Fibroblast of skin of back (primary cell): ENCODE measurements around the gene GPR162.
A peak's percentile ranks its signal among the peaks of the same experiment; 100 is the strongest.
"Not testable (repeated sequence)": the region's sequence is repeated elsewhere in the genome, so short reads cannot be mapped to it uniquely, and the experiment has no call there.

Source experiments
- DNase-seq: peaks from one replicate; pipeline ENCODE4 v3.0.0-alpha.2; 2013

Gene GPR162

GRCh38 chr12:6858799-6859198 is 37.2 kb downstream of the GPR162 start:
- DNase-seq, result no peak

GRCh38 chr12:6860116-6860515 is 38.5 kb downstream of the GPR162 start:
- DNase-seq, result no peak

GRCh38 chr12:6860942-6861341 is 39.3 kb downstream of the GPR162 start:
- DNase-seq, result no peak

GRCh38 chr12:6861391-6861790 is 39.8 kb downstream of the GPR162 start:
- no peak for DNase-seq

DNA sequence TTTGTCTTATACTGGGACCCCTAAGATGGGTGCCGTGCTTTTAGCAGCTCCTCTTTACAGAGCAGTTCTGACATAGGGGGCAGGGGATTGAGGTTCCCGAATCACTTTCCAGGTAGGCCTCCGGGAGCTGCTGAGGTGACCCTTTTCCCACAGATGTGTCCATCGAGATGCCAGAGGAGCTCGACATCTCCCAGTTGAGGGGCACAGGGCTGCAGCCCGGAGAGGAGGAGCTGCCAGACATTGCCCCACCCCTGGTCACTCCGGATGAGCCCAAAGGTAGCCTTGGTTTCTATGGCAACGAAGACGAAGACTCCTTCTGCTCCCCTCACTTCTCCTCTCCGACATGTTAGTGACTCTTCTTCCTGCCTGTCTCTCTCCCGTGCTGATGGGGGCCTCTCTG is 41.4 kb downstream of the GPR162 start:
- no peak for DNase-seq

GRCh38 chr12:6863586-6864321 is 42.1 kb downstream of the GPR162 start:
- peak; percentile 40 for DNase-seq

- DNase-seq, result not testable (repeated sequence)
Measured at GRCh38 chr12:6865307-6865706, 43.7 kb downstream of the GPR162 start.

GRCh38 chr12:6866163-6866919 is 44.7 kb downstream of the GPR162 start:
- no peak for DNase-seq

DNA sequence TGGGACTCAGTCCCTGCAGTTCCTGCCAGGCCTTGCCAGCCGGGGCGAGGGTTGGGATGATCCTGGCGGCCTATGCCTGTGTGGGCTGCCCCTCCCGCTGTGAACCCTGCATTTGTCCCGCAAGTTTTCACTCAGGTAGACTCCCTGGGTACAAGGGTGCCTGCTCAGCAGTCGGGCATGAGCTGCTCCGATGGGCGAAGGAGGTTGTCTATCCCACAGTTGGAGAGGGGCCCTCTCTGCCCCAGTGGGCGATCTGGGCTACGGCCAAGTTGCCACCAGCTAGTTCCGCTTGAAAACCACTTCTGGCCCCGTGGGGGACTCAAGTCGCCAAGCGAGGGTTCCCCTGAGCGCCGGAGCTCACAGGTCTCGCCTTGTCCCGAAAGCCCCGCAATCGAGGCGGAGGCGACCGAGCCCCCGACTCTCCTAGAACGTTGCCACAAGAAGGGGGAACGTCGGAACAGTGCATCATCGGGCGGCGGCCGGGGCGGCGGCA is 45.3 kb downstream of the GPR162 start:
- DNase-seq, result no peak

DNA sequence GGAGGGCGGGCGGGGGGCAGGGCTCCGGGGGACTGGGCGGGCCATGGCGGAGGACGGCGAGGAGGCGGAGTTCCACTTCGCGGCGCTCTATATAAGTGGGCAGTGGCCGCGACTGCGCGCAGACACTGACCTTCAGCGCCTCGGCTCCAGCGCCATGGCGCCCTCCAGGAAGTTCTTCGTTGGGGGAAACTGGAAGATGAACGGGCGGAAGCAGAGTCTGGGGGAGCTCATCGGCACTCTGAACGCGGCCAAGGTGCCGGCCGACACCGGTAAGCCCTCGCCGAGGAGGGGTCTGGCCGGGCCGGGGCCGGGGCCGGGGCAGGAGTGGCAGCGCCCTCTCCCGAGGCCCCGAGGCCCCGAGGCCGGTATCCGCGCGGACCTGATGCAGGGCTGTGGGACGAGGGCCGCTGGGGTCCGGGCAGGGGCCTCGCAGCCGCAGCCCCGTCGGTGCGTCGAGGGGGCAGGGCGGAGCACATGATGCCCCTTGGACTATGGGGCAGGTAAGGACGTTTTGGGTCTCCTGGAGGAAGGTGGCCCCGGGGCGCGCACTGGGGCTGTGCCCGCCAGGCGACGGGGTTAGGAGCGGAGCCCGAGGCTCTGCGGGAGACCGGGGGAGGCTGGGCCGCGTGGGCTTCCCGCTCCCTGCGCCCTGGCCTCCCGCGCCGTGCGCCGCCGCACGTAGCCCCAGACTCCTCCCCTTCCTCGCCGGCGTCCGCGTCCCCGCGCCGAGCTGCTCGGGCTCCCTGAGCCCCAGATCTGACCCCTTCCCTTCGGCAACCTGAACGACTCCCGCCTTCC is 46.0 kb downstream of the GPR162 start, which contains the start of gene TPI1:
Gene TPI1, plus strand, starts transcription at position 119 of the 798 bp plus-strand sequence. Its CDS starts 36 bp downstream, at position 155.
- DNase-seq, result peak; percentile 79

DNA sequence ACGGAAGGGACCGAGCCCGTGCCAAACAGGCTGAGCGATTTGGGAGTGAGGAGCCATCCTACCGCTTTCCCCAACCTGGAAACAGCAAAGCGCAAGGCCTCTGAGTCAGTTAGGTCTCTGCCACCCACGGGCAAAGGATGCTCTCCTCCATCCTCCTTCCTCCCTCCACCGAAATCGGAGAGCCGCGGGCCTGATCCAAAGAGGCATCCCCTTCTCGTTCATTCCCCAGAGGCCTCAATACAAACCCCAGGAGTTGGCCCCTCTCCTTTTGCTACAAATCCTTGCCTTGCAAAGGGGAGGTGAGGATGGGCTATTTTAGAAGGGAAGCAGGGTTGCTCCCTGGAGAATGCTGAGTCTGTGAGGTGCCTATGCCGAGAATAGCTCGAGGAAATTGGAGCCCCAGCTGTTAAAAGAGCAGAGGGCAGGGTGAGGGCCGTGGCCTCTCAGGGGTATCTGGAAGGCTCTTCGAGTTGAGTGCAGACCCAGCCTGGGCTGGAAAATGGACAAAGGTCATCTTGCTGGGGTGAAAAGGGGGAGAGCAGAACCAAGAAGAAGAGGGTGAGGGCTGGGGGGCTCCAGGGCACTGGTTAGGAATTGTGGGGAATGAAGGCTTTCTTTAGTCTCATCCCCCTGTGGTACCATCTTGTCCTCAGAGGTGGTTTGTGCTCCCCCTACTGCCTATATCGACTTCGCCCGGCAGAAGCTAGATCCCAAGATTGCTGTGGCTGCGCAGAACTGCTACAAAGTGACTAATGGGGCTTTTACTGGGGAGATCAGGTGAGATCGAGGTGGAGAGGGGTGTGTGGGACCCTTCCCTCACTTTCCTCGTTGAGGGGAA is 46.8 kb downstream of the GPR162 start:
- no peak for DNase-seq

DNA sequence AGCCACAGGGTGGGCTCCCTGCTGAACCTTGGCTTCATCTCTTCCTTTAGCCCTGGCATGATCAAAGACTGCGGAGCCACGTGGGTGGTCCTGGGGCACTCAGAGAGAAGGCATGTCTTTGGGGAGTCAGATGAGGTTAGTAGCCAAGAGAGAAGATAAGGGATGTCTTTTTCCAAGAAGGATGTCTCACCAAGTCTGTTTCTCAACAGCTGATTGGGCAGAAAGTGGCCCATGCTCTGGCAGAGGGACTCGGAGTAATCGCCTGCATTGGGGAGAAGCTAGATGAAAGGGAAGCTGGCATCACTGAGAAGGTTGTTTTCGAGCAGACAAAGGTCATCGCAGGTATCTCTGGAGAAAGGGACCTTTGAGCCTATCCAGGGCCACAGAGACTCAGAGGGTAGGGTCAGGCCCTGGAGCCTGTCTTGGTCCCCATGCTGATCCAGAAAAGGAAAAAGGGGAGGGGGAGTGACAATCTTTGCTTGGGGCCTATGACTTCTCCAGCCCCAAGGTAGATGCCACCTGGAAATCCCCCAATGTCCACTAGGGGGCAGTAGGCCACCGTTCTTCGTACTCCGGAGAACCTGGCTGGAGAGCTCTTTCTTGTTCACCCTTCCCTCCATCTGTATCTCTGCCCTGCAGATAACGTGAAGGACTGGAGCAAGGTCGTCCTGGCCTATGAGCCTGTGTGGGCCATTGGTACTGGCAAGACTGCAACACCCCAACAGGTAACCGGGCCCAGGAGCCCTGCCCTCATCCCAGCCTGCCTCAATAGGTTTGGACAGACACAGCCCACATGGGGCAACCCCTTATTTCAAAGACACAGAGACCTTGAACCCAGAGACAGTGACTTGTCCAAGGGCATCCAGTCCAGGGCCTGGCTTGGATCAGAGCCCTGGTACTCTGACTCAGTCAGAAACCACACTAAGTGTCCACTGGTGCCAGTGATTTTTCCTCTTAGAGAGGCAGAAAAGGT is 47.7 kb downstream of the GPR162 start:
- peak; percentile 72 for DNase-seq

DNA sequence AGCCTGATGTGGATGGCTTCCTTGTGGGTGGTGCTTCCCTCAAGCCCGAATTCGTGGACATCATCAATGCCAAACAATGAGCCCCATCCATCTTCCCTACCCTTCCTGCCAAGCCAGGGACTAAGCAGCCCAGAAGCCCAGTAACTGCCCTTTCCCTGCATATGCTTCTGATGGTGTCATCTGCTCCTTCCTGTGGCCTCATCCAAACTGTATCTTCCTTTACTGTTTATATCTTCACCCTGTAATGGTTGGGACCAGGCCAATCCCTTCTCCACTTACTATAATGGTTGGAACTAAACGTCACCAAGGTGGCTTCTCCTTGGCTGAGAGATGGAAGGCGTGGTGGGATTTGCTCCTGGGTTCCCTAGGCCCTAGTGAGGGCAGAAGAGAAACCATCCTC is 48.7 kb downstream of the GPR162 start:
- DNase-seq, result not testable (repeated sequence)

GRCh38 chr12:6871052-6871957 is 49.7 kb downstream of the GPR162 start:
- peak; percentile 47 for DNase-seq

DNA sequence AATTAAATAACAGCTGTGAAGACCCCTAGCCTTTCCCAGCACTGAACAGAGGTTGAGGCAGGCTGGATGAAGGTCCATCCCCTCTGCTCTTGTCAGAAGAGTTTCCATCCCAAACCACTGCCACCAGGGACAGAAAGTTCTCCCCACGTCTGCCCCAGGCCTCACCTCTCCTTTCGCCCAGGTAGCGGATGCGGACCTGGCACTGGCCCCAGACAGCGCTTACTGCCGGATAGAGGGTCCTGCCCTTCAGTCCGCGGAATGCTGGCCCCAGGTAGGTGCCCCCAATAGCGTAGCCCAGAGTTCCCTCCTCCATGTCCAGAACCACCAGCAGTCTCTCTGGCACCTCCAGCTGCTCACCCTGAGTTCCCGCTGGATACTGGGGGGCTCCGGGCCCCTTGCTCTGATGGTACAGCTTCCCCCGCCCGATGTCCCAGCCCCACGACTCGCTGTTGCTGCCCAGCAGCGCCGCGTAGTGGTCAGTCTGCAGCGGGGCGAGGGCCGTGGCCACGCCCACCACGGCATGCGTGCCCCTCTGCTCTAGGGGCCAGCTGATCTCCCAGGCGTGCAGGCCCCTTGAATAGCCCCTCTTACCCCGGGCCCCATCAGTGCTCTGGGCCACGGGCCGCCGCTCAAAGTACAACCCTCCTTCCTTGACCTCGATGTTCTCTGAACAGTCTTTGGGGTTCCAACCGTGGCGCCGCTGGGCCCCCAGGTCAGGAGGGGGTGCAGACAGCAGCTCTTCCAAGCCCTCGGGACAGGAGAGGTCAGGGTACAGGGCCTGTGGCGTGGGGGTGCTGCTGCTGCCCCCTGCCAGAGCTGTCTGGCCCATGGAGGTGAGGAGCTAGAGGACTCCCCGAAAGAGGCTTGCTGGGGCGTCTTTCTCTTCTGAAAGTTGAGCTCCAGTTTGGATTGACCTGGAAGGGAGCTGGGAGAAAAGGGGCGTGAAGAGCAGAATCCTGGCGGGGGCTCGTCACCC is 50.7 kb downstream of the GPR162 start:
- DNase-seq, result peak; percentile 75

GRCh38 chr12:6873094-6874014 is 51.7 kb downstream of the GPR162 start, which contains the start of gene SPSB2:
Gene SPSB2, minus strand, starts transcription at chr12:6873303. Its CDS starts 402 bp downstream, at chr12:6872901.
- peak; percentile 94 for DNase-seq

- DNase-seq, result not testable (repeated sequence)
Measured at GRCh38 chr12:6874015-6874368, 52.4 kb downstream of the GPR162 start.
